Measurements from ENCODE around the gene CAPN1.

GRCh38 chr11:65163684-65164083, 18.0 kb upstream of the CAPN1 start:
- TF ChIP-seq CTCF (IDR thresholded peaks at IDR 0.05; ENCODE audit: low read length): no peak
- TF ChIP-seq EZH2 (IDR thresholded peaks at IDR 0.05; ENCODE audit: borderline replicate concordance, low read length): no peak
